Eye (tissue), 1 donor: ENCODE results near the gene TMEM125.

ENCODE experiments used
- DNase-seq: peaks from one replicate; pipeline ENCODE4 v3.0.0-alpha.2; 2015

Gene TMEM125

DNA sequence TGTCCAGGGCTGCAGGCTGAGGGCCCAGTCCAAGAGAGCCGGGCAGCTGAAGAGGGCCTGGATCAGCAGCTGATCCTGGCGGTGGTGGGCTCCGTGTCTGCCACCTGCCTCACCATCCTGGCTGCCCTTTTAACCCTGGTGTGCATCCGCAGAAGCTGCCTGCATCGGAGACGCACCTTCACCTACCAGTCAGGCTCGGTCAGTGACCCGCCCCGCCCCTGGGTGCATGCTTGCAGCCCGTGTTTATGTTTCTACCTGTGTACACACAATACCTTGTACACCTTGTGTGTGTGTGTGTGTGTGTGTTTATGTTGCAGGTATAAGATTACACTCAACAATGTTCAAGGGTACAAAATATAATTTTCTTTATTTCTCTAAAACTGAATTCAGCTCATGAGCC lies 44.0 kb downstream of the TMEM125 start:
- DNase-seq = no peak

DNA sequence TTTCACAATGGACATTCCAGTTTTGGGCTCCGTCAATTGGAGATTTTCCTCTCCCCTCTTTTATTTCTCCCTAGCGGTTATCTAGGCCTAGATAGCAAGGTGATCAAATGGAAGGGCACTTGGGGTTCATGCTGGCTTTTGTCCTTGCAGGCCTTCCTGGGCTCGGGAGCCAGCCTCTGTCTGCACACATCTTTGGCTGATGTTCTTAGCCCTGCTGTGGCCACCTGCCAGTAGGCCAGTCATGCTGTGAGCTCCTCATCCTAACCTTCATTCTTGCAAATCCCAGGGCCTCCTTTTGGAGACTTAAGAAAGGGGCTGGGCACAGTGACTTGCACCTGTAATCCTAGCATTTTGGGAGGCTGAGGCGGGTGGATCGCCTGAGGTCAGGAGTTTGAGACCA lies 44.5 kb downstream of the TMEM125 start:
- DNase-seq = no peak

- DNase-seq = no peak
These were observed 45.7 kb downstream of the TMEM125 start for GRCh38 chr1:43315481-43315880.

DNA sequence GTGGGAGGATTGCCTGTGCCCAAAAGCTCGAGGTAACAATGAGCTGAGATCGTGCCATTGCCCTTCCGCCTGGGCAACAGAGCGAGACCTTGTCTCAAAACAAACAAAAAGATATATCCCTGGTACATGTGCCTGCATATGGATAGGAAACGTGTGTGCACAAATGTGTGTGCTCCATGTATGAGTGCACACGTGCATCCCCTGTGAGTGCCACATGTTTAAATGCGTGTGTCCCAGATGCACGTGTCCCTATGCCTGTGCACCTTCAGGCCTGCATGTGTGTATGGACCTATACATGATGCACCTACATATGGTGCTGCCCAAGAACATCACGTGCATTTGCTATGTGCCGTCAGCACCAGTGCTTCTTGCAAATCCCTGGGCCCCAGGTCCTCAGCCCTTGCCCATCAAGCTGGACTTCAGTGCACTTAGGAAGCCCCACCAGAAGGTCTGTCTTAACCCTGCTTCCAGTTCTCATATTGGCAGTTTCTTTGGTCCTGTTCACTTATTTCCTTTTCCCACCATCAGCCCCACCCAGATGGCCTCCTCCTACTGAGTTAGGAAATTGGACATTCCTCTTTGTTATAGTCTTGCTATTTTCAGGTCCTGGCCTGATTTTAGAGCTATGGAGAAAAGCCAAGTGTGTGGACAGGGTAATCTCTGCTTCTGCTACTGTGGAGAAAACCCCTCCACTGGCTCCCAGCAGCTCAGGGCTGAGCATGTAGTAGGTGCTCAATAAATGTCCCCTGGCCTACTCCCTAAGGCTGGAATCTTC lies 46.4 kb downstream of the TMEM125 start:
- no peak for DNase-seq

- DNase-seq = no peak
These were observed 47.1 kb downstream of the TMEM125 start for GRCh38 chr1:43316738-43317520.

DNA sequence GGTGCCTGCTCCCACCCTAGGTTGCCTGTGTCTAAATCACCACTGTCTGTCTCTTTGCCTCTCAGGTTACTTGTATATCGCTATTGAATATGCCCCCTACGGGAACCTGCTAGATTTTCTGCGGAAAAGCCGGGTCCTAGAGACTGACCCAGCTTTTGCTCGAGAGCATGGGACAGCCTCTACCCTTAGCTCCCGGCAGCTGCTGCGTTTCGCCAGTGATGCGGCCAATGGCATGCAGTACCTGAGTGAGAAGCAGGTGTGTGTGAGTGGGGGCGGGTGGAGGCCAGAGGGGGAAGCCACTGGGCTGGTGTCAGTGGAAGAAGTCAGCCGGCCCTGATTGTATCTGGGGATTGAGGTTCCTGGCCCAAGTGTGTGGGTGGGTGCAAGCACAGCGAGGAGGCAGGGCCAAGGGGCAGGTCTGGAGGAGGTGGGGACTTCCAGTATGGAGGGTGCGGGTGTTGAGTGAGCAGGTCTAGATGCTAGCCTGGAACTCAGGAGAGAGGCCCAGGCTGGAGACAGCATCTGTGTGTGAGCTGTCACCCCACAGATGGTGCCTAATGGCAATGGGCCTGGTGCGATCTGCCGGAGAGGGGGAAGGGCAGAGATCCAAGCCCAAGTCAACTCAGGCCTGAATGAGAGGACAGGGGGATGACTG lies 48.2 kb downstream of the TMEM125 start:
- DNase-seq = peak; percentile 27

DNA sequence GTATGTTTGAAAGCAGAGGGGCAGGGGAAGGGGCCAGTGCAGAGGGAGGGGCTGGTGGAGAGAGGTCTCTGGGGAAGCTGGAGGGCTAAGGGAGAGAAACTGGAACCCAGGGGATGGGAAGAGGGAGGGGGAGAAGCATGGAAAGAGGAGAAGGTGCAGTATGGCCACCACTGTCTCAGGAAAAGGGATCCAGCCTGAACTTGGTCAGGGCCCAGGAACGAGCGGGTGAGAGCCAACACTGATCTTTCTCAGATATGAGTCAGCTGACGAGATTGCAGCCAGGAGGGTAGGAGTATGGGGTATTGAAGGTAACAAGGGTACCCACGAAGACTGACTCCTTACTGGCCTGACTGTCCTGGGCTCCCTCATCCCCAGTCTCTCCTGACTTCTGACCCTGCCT lies 49.0 kb downstream of the TMEM125 start:
- no peak for DNase-seq

GRCh38 chr1:43319288-43319687 lies 49.5 kb downstream of the TMEM125 start:
- no peak for DNase-seq

DNA sequence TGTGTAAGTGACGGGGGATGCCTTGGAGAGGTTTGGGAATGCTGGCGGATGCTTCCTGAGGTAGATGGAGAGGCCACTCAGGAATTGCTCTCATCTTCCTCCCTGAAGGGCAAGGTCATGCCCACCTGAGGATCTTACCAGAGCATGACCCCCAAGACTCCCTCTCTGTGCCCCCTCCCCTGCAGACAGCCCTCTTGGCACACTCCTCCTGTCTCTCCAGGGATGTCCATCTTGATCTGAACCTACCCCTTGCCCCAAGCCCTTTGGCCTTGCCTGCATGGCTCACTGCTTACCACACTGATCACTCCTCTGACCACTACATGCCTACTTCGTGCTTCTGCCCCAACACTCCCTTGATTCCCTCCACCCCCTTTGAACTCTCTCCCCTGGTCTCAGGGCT lies 50.0 kb downstream of the TMEM125 start:
- no peak for DNase-seq

DNA sequence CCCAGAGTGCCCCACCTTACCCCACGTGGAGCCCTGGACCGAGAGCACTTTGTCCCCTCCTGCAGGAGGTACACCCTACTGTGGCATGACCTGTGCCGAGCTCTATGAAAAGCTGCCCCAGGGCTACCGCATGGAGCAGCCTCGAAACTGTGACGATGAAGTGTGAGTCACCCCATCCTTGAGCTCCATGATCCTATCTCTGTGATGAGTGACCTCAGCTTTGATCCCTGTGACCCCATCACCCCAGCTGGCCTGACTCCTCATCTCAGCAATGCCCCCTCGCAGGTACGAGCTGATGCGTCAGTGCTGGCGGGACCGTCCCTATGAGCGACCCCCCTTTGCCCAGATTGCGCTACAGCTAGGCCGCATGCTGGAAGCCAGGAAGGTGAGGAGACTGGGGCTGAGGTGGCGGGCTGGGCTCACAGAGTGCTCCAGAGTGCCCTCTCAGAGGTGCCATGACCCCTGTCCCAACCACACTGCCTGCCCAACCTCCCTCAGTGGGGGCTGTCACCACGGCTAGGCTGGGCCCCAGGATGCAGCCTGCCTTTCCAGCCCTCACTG lies 51.6 kb downstream of the TMEM125 start:
- DNase-seq = no peak

- DNase-seq = no peak
These were observed 52.7 kb downstream of the TMEM125 start for GRCh38 chr1:43322506-43322905.
